DMS 273 treated with DMSO at 0.1 percent for 48 hours (cell line): ENCODE data around the gene PCDH9.
"Not testable (repeated sequence)": the region's sequence is repeated elsewhere in the genome, so short reads cannot be mapped to it uniquely, and the experiment has no call there.

Experiments used
- DNase-seq: peaks from one replicate; lab custom pipeline; 2025; lab: John Stamatoyannopoulos, UW

The PCDH9 gene

GRCh38 chr13:66343224-66343828, 886.8 kb downstream of the PCDH9 start:
- DNase-seq: no peak

GRCh38 chr13:66341635-66342377, 888.3 kb downstream of the PCDH9 start:
- DNase-seq: no peak

GRCh38 chr13:66339214-66339613, 890.9 kb downstream of the PCDH9 start:
- no peak for DNase-seq

- no peak for DNase-seq
These were observed 891.6 kb downstream of the PCDH9 start for GRCh38 chr13:66338542-66338941.

- DNase-seq: no peak
These were observed 894.5 kb downstream of the PCDH9 start for GRCh38 chr13:66335626-66336025.

GRCh38 chr13:66329988-66330451, 900.1 kb downstream of the PCDH9 start:
- DNase-seq: no peak

- DNase-seq: no peak
These were observed 901.7 kb downstream of the PCDH9 start for GRCh38 chr13:66328476-66328875.

GRCh38 chr13:66323745-66324347, 906.3 kb downstream of the PCDH9 start:
- no peak for DNase-seq

GRCh38 chr13:66322936-66323335, 907.2 kb downstream of the PCDH9 start:
- no peak for DNase-seq

GRCh38 chr13:66322193-66322740, 907.9 kb downstream of the PCDH9 start:
- peak; percentile 6 for DNase-seq

- no peak for DNase-seq
These were observed 915.2 kb downstream of the PCDH9 start for GRCh38 chr13:66314911-66315310.

- DNase-seq: no peak
These were observed 916.7 kb downstream of the PCDH9 start for GRCh38 chr13:66313413-66313812.

- no peak for DNase-seq
These were observed 917.6 kb downstream of the PCDH9 start for GRCh38 chr13:66312312-66313087.

GRCh38 chr13:66305961-66306617, 924.0 kb downstream of the PCDH9 start:
- no peak for DNase-seq

GRCh38 chr13:66301482-66301881, 928.7 kb downstream of the PCDH9 start:
- no peak for DNase-seq

- DNase-seq: no peak
These were observed 929.1 kb downstream of the PCDH9 start for GRCh38 chr13:66301006-66301405.

GRCh38 chr13:66296875-66297274, 933.3 kb downstream of the PCDH9 start:
- no peak for DNase-seq

GRCh38 chr13:66296328-66296727, 933.8 kb downstream of the PCDH9 start:
- no peak for DNase-seq

- DNase-seq: not testable (repeated sequence)
These were observed 943.3 kb downstream of the PCDH9 start for GRCh38 chr13:66286806-66287205.

GRCh38 chr13:66275416-66275815, 954.7 kb downstream of the PCDH9 start:
- DNase-seq: no peak

- no peak for DNase-seq
These were observed 957.1 kb downstream of the PCDH9 start for GRCh38 chr13:66273011-66273410.

GRCh38 chr13:66266761-66267160, 963.4 kb downstream of the PCDH9 start:
- no peak for DNase-seq
